Subcutaneous abdominal adipose tissue (tissue), 5 donors: ENCODE results near the gene TWIST1.

Experiments
- H3K27ac ChIP-seq: one replicate; pipeline ENCODE4 v1.7.0; 2013; ENCODE audit warnings: low read depth, mild to moderate bottlenecking, inconsistent platforms, low read length, moderate library complexity
- H3K27me3 ChIP-seq, 5 donors: one replicate each; pipeline ENCODE4 v1.7.0; 2013; ENCODE audit warnings: low read length in 5 of 5, inconsistent platforms in 1 of 5; ENCODE audit not compliant: control insufficient read depth in 5 of 5, insufficient read depth in 4 of 5
- H3K36me3 ChIP-seq, 5 donors: one replicate each; pipeline ENCODE4 v1.7.0; 2013; ENCODE audit warnings: low read length in 5 of 5; ENCODE audit not compliant: control insufficient read depth in 5 of 5, insufficient read depth in 5 of 5
- H3K4me1 ChIP-seq, 5 donors: one replicate each; pipeline ENCODE4 v1.7.0; 2013; ENCODE audit warnings: low read length in 5 of 5, mild to moderate bottlenecking in 3 of 5, moderate library complexity in 1 of 5; ENCODE audit not compliant: control insufficient read depth in 5 of 5, insufficient read depth in 5 of 5
- H3K4me3 ChIP-seq, 5 donors: one replicate each; pipeline ENCODE4 v1.7.0; 2013; ENCODE audit warnings: low read length in 5 of 5, low read depth in 1 of 5
- H3K9ac ChIP-seq, 5 donors: one replicate each; pipeline ENCODE4 v1.7.0; 2013; ENCODE audit warnings: low read length in 5 of 5, mild to moderate bottlenecking in 4 of 5, moderate library complexity in 3 of 5
- H3K9me3 ChIP-seq, 5 donors: one replicate each; pipeline ENCODE4 v1.7.0; 2013; ENCODE audit warnings: low read length in 5 of 5; ENCODE audit not compliant: control insufficient read depth in 5 of 5
- donor health status: healthy.
- donor health status: healthy.
- donor health status: healthy.
- donor health status: healthy.
- donor health status: healthy.

TWIST1 gene

DNA sequence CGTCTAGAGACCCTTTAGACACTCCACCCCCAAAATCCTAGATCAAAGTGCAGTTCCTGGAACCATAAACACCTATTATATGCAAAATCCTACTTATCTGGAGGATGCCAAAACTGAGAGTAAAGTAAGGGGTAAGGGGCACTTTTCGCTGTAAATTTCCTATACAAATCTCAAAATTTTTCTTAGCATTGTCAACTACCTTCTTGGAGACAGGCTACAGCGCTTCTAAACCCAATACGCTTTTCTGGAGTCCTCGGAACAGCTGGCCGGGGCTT lies 10.4 kb downstream of the TWIST1 start:
- Histone ChIP-seq H3K9ac (peak overlapping the region; percentile 51 to 93 (median 76)), H3K9me3 (no peaks in the 10 kb centered on the region), H3K27ac (peak overlapping the region; percentile 96), H3K4me1 (peaks cover 0 to 75% (median 56%) of the 10 kb centered on the region in 5 donors), H3K27me3 (peaks cover 0 to 41% (median 14%) of the 10 kb centered on the region in 5 donors), H3K36me3 (no peaks in the 10 kb centered on the region), H3K4me3 (peak overlapping the region; percentile 72 to 91 (median 86))

DNA sequence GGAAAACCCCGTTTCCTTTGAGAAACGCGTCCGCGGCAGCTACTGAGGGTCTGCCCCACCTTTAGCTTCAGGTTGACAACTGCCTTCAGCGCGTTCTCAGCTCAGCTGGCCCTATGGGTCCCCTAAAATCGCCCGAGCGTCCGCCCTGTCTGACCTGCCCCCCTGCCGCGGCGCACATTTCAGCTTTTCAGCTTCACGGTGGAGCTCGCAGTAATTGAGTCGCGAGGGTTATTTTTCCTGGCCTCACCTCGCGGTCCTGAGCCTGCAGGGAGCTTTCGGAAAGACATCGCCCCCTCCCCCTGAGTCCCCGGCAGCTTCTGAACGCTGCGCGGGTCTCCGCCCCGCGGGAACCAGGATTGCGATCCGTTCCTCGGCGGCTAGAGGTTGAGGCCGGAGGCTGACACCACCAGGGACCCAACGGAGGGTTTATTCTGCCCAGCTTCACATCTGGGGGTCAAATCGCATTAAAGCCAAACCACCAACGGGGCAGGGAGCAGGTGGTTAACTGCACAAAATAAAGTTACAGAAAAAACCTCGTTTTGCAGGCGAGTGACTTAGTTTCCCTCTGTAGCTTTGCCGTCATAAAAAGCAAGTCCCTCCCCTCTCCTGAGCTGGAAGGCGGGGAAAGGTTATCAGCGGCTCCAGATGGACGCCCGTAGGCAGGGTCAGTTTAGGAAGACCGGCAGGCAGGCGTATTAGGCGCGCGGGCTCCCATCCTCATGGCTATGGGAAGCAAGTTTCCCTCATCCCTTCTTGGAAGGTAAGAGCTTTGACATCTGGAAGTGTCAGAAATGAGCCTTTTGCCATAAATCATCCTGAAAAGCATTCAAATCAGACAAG lies 11.0 kb downstream of the TWIST1 start:
- H3K9ac ChIP-seq: peak overlapping the region; percentile 33 to 93 (median 84)
- H3K27me3 ChIP-seq: peaks cover 0 to 38% (median 14%) of the 10 kb centered on the region in 5 donors
- peaks cover 0 to 75% (median 51%) of the 10 kb centered on the region in 5 donors for H3K4me1 ChIP-seq
- H3K36me3 ChIP-seq: no peaks in the 10 kb centered on the region
- H3K4me3 ChIP-seq: peak overlapping the region; percentile 72 to 91 (median 86)
- H3K9me3 ChIP-seq: no peaks in the 10 kb centered on the region
- H3K27ac ChIP-seq: peak overlapping the region; percentile 96

DNA sequence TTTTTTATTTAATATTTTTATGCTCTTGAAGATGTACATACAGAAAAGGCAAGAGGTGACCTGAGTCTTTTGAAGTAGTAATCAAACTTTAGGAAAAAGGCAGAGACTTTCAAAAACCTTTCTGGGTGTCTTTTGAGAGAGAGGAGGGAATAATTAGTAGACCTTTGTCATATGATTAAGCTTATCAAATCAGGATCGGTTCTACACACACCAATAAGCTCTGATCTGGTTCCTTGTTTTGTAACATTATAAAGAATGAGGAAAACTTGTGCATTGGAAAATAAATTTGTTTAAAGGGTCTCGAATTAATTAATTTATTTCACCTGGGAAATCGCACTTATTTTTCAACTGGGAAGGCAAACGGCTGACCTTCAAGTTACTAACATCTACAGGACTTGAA lies 11.9 kb downstream of the TWIST1 start:
- Histone ChIP-seq H3K4me1 (peaks cover 0 to 72% (median 44%) of the 10 kb centered on the region in 5 donors), H3K36me3 (no peaks in the 10 kb centered on the region), H3K27me3 (peaks cover 0 to 38% (median 14%) of the 10 kb centered on the region in 5 donors), H3K9ac (peak overlapping the region in 3 of 5 donors; percentile 33 to 93 (median 87)), H3K9me3 (no peaks in the 10 kb centered on the region), H3K4me3 (peak overlapping the region; percentile 72 to 91 (median 86)), H3K27ac (peak overlapping the region; percentile 96)

GRCh38 chr7:19104811-19105210 lies 12.6 kb downstream of the TWIST1 start:
- Histone ChIP-seq H3K36me3 (no peaks in the 10 kb centered on the region), H3K4me3 (peak overlapping the region in 1 of 5 donors; percentile 12), H3K9me3 (no peaks in the 10 kb centered on the region), H3K9ac (peak overlapping the region in 1 of 5 donors; percentile 12), H3K4me1 (peaks cover 0 to 69% (median 44%) of the 10 kb centered on the region in 5 donors), H3K27ac (peak overlapping the region; percentile 96), H3K27me3 (peaks cover 0 to 31% (median 12%) of the 10 kb centered on the region in 5 donors)

DNA sequence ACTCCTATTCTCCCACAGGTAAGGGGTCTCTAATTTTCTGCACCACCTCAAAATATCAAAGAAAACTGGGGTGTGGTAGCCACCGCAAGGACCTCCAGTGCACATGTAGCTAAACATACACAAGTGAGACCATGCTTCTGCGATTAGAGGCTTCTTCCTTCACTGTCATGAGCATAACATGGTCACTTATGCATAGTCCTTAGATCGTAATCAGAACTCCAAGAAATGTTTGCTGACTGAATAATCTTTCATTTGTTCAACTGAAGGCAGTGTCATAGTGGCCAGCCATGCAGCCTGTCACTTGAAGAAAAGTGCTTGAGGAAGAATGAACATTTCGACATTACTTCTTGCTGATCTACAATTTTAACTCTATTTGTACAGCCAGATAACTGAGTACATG lies 14.6 kb downstream of the TWIST1 start:
- H3K27ac ChIP-seq: no peak overlapping the region
- H3K36me3 ChIP-seq: no peaks in the 10 kb centered on the region
- no peaks in the 10 kb centered on the region for H3K9me3 ChIP-seq
- peaks cover 0 to 55% (median 29%) of the 10 kb centered on the region in 5 donors for H3K4me1 ChIP-seq
- H3K27me3 ChIP-seq: peaks cover 0 to 18% (median 7%) of the 10 kb centered on the region in 5 donors
- no peak overlapping the region for H3K4me3 ChIP-seq
- H3K9ac ChIP-seq: no peak overlapping the region

DNA sequence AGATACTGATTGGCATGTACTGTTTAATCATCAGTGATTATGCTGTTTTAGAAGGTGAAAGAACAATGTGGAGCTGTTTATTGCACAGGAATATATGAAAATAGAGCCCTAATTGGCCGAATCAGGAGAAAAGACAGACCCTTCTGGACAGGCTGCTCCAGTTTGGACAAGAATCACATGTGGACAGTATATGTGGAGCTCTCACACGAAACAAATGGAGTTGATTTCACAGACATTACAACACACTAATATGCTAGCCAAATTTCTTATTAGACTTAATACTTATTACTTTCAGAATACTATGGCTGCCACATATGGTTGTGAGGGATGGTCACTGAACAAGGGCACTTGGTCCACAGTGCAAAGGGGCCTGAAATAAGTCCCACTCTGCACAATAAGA lies 15.5 kb downstream of the TWIST1 start:
- H3K9ac ChIP-seq: peak overlapping the region in 2 of 5 donors; percentile 10 to 24
- H3K27ac ChIP-seq: peak overlapping the region; percentile 40
- H3K4me1 ChIP-seq: peaks cover 0 to 51% (median 19%) of the 10 kb centered on the region in 5 donors
- H3K36me3 ChIP-seq: no peaks in the 10 kb centered on the region
- peak overlapping the region in 2 of 5 donors; percentile 33 to 53 for H3K4me3 ChIP-seq
- no peaks in the 10 kb centered on the region for H3K9me3 ChIP-seq
- H3K27me3 ChIP-seq: peaks cover 0 to 10% (median 5%) of the 10 kb centered on the region in 5 donors

GRCh38 chr7:19101472-19101871 lies 16.0 kb downstream of the TWIST1 start:
- H3K4me3 ChIP-seq: peak overlapping the region in 2 of 5 donors; percentile 33 to 53
- H3K4me1 ChIP-seq: peaks cover 0 to 47% (median 15%) of the 10 kb centered on the region in 5 donors
- peaks cover 0 to 5% (median 5%) of the 10 kb centered on the region in 5 donors for H3K27me3 ChIP-seq
- peak overlapping the region; percentile 40 for H3K27ac ChIP-seq
- H3K36me3 ChIP-seq: no peaks in the 10 kb centered on the region
- H3K9ac ChIP-seq: peak overlapping the region in 2 of 5 donors; percentile 10 to 24
- no peaks in the 10 kb centered on the region for H3K9me3 ChIP-seq

DNA sequence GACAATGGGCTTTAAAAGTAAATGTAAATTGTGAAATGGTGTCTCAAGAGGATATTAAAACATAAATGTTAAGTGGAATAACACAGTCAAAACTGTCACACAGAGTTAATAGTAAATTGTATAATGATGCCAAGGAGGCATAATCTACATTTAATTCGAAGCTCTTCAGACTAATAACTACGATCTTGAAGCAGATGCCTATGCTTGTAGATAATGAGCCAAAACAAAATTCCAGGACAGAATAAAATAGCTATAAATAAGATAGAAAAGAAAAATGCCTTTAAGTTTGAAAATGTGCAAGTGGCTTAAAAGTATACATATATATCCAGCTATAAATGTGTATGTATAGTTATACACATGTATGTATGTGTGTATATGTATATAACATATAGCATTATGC lies 17.5 kb downstream of the TWIST1 start:
- Histone ChIP-seq H3K36me3 (no peaks in the 10 kb centered on the region), H3K27ac (no peak overlapping the region), H3K4me1 (peaks cover 0 to 33% (median 5%) of the 10 kb centered on the region in 5 donors), H3K9me3 (no peaks in the 10 kb centered on the region), H3K27me3 (peaks cover 0 to 2% (median 0%) of the 10 kb centered on the region in 5 donors), H3K9ac (no peak overlapping the region), H3K4me3 (no peak overlapping the region)

DNA sequence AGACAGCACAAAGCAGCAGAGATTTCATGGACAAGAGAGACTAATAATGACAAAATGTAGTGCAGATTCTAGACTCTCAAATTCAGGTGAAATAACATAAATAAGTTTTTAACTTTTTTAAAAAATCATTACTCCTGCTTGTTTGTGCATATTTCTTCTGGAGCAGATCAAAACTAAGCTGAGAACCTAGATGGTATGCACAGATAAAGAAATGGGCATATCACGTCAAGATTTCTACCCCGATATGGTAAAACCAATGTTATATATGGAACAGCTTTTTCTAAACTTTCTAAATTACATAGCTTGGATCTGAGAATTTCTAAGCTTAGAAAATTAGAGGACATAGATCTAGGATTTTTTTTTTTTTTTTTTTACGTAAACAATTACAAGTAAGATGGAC lies 18.2 kb downstream of the TWIST1 start:
- H3K36me3 ChIP-seq: no peaks in the 10 kb centered on the region
- no peak overlapping the region for H3K4me3 ChIP-seq
- no peaks in the 10 kb centered on the region for H3K9me3 ChIP-seq
- H3K4me1 ChIP-seq: peaks cover 0 to 25% (median 5%) of the 10 kb centered on the region in 5 donors
- no peaks in the 10 kb centered on the region for H3K27me3 ChIP-seq
- H3K9ac ChIP-seq: no peak overlapping the region
- no peak overlapping the region for H3K27ac ChIP-seq

DNA sequence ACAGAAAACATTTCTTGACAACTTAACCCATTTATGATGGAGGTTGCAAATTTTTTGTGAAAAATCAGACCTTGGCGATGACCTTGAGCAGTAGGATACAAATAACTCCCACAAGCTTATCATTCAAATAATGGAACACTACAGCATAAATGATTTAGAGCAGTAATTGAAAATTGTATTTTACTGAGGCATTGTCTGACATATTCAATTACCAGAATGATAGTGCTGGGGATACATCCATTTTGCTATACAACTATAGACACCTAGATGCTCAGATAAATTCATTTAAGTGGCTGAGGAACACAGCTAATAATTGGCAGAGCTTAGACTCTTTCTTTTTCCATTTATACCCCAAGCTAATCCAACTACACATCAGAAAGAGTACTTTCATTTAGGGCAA lies 18.9 kb downstream of the TWIST1 start:
- Histone ChIP-seq H3K36me3 (no peaks in the 10 kb centered on the region), H3K9me3 (no peaks in the 10 kb centered on the region), H3K4me1 (peaks cover 0 to 25% (median 5%) of the 10 kb centered on the region in 5 donors), H3K27me3 (no peaks in the 10 kb centered on the region), H3K27ac (no peak overlapping the region), H3K9ac (no peak overlapping the region), H3K4me3 (no peak overlapping the region)
